H4 (cell line): ENCODE data around the gene FSTL5. TPM values are rescaled to one million over a fixed set of nuclear protein-coding genes. Genes with fewer than 3 reads are reported as not detected.
A peak's percentile ranks its signal among the peaks of the same experiment; 100 is the strongest.
"Not testable (repeated sequence)": the region's sequence is repeated elsewhere in the genome, so short reads cannot be mapped to it uniquely, and the experiment has no call there.

Experiments
- DNase-seq: peaks from one replicate; pipeline ENCODE4 v3.0.0-alpha.2; 2015; ENCODE audit warnings: low spot score
- total RNA-seq: library from RNA; depleted of rRNA; stranded (reverse); fragments of >200 nt; shearing (Covaris generic); gene quantifications from 2 replicates; pipeline ENCODE4 v1.2.3, GENCODE V29; 2014; rRNA removed

FSTL5 gene
- total RNA-seq = 0.12 and 0.14 TPM in 2 replicates

DNA sequence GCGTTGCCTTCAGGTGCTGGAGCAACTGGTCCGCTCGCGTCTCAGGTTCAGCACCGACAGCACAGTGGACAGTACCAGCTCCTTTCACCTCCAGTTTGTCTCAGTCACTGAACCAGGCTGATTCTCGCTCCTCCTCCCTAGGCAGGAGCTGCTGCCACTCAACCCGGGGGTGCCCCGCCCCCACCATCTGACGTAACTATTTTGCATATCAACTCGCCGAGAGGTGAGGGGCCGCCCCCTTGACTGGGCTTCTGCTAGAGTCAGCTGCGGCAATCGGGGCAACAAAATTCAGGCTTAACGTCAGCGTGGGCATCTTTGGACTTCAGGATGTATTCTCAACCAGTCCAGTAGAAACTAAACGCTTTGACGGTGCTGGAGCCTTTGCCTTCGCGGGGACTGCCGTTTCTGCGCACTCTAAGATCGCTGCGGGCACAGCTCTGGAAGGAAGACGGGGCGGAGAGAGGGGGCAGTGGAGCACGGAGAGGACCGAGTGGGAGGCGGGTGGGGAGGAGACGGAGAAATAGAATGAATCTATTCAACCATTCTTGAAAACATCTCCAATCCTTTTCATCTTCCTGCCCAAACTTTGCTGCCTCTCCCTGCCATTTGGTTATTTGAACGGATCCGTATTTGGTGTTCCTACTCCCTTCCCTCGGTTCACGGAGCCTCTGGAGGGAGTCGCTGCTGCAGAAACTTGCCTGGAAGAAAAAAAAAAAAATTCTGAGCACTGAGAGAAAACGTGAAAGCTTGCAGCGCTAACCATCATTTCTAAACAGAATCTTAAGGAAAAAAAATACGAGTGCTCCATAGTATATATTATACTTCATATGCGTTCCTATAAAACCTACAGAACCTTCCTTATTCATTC is at the start of gene FSTL5:
Gene FSTL5, minus strand, starts transcription at position 109 of the 868 bp plus-strand sequence. CDS start 52,604 bp downstream, outside the sequence.
- DNase-seq = peak; percentile 88

DNA sequence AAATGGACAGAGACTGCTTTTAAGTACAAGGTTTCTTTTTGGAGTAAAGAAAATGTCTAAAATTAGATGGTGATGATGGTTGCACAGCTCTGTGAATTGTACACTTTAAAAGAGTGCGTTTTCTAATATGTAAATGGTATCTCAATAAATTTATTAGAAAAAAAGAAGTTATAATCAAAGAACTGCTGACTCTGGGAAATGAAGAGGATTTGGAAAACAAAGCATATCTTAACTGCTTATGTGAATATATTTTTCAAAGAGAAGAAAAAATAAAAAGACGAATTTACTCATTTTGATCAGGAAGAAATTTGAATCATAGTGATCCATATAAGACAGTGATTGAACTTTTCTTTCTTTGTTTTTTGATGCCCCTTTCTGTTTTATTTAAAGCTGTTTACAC is 45.9 kb upstream of the FSTL5 start:
- no peak for DNase-seq

DNA sequence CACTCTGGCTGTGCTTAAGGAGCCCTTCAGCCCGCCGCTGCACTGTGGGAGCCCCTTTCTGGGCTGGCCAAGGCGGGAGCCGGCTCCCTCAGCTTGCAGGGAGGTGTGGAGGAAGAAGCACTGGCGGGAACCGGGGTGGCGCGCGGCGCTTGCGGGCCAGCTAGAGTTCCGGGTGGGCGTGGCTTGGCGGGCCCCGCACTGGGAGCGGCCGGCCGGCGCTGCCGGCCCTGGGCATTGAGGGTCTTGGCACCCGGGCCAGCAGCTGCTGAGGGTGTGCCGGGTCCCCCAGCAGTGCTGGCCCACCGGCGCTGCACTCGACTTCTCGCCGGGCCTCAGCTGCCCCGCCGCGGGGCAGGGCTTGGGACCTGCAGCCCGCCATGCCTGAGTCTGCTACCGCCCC is 39.7 kb upstream of the FSTL5 start:
- not testable (repeated sequence) for DNase-seq

DNA sequence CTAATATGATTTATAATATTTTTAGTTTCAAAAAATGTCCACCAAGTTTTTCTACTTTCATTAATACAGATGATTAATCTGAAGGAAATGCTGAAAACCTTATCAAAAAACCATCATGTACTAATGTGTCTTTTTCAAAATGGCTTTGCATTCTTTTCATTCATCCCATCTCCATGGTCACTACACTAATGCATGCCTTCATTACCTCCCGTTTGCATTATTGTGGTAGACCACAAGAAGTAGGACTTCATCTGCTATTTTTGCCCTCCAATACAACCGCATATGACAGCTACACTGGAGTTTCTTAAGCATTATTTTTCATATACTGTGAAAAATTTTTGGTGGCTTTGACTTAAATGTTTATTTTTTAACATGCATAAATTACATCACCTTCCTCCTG is 37.9 kb upstream of the FSTL5 start:
- DNase-seq = peak; percentile 58

DNA sequence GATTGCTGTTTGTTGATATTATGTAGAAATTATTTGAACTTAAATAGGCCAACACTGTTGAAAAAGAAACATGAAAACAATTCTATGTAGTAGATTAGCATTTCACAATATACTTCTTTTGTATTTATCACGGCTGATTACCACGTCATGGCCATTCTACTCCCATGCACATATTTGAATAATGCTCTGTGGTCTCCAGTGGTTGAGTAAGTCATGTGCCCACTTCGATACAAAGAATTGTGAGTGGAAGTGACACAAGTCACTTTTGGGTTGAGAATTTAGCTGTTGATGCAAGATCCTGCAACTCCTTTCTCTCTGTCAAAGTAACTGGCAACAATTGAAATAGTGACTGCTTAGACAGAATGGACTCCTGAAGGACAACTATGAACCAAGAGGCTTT is 6.7 kb upstream of the FSTL5 start:
- DNase-seq = no peak

DNA sequence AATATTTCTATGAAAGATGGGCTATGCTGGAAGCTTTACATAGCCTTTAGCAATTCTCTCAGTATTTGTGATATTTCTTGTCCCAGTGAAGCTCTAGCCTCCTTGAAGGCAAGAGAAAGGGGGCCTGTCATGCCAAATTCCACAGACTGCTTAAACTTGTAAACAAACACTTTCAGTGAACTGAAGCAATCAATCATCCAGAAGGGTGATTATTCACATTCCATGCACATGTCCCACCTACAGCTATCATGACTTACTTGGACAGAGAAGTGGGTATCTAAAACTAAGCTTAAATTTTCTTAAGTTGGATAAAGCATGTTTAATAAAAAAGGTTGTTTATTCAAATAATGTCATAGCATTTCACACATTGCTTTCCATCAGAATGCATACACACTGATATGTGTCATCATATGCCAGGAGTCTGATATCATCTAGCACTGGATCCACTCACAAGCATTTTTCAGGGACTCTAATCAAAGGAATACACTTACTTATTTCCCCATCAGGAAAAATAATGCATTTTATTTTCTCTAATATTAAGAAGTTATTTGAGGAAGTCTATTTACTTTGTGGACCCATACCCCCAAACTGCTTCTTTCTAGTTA is 1.2 kb upstream of the FSTL5 start:
- no peak for DNase-seq

DNA sequence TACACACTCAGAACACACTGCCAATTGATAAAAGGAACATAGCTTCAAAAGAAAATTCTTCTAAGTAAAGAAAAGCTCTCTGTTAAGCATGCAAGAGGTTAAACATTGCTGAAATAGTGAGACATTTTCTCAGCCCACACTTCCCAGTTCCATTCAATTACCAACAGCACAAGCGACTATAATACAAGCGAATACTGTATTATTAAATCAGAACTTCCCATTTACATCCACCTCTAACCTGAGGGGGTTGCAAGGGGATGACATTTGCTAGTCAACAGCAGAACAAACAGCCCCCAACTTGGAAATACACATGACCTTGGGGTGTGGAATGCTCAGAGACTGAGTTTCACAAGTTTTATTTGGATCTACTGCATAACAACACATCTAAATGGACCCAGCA is 1.1 kb downstream of the FSTL5 start:
- no peak for DNase-seq

DNA sequence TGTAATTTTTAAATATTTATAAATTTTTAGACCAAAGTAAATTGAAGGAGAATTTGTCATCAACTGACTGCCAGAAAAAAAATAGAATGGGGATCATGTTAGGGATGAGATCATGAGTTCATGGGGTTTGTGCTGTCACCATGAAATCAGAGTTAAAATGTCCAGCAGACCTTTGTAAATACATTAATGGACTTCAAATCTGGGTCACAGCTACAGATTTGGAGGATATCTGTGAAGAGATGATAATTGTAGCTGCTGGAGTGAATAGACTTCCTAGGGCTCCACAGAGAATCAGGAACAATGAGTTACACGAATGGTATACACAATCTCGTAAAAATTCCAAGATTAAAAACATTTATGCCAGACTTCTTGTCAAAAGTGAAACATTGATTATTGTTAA is 6.6 kb downstream of the FSTL5 start:
- no peak for DNase-seq

DNA sequence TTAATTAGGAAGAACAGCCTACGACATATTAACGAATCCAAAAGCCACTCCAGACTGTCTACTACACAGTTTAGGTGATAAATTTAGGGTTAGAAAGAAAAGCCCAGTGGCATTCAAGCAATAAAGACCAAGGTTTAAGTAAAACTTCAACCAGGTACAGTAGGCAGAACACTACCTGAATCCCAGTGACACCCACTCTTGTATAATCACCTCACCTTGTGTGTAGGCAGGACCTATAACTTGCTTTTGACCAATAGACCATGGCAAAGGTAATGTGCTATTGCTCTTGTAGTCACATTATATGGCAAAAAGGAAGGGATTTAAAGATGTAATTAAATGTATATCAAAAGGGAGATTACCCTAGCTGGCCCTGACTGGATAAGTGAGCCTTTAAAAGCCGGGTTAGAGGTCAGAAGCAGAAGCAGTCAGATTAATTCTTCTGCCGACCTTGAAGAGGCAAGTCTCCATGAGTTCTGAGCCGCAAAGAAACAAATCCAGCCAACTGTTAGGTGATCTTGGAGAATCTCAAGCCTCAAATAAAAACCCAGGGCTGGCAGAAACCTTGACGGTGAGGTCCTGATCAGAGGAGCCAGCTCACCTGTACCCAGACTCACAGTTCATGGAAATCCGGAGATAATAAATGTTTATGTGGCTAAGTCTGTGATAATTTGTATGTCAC is 8.8 kb downstream of the FSTL5 start:
- no peak for DNase-seq

DNA sequence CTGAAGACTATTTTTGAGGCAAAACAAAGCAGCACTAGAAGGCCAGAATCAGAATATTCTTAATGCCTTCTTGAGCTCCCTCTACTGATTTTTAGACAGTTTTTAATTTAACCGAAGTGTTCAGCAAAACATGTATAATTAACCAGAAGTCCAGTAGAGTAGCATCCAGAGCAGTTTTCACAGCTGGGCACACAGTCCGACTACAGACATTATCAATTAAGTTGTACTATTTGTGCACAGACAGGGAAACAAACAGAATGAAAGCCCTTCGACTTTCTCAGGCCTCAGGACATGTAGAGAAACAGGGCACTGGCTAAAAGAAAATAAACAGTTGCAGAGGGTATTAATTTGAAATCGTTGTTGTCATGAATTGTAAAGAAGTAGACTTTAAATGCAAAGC is 11.9 kb downstream of the FSTL5 start:
- DNase-seq = no peak

DNA sequence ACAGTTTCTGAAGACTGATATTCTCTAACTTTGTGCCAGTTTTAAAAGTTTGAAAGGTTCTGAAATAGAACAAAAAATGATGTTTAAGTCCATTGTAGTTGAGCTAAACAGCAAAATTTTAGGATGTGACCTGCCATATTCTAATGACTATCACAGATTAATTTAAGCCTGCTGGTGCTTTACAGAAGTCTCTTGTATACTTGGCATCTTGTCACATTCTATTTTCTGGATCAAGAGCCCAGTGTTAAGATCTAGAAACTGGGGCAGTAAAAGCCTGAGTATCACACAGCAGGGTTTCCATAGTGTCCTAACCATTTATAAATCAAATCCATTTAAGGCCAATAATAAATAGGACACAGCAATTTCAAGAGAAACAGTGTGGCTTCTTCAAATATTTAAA is 12.4 kb downstream of the FSTL5 start:
- no peak for DNase-seq

DNA sequence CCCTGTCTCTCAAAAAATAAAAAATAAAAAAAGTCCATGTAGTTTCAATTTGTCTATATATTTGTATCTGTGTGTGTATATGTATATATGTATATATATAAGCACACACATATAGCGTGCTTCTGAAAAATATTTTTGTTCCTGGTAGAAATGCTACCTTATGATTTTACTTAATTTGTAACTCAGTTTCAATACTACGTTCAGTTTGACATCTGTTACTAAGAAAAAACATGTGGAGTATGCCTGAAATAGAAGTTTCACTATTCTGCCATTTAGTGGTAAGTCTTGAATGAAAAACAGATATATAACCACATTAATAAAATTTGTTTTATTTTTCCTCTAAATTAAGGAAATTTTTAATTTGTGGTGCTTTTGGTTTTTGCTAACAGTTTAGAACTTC is 14.2 kb downstream of the FSTL5 start:
- DNase-seq = no peak

DNA sequence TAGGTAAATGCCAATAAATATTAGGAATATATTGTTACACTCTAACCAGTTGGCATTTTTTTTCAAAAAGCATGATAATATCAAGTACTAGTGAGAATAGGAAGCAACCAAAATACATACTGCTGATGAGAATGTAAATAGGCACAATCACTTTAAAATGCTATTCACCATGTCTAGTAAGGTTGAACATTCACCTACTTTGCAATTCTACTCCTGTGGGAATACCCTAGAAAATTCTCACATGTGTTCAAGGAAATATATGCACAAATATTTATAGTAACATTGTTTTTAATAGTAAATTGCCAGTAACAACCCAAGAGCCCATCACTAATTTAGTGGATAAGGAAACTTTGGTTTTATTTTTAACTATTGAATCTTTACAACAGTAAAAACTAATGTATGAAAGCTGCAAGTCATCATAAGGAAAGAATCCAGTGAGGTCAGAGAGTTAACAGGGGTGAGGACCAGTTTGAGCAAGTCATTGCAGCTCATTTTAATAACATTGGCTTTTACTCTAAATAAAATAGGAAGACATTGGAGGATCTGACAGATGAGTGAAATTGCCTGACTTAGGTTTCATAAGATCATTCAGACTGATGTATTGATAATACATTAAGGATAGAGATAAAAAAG is 23.6 kb downstream of the FSTL5 start:
- no peak for DNase-seq

DNA sequence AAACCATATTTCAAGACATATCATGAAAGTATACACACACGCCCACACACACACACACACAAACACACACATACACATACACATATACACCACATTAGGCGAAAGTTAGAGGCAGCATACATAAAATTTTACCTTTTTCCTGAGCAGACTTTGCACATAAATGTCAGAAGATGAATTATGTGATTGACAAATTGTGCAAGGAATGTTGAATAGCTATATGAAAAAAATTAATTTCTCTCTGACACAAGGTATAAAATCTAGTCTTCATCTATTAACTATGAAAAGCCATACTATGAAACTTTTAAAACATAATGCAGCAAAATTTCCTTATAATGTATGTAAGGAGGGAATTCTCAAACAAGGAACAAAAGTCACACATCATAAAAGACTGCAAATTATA is 24.4 kb downstream of the FSTL5 start:
- no peak for DNase-seq

DNA sequence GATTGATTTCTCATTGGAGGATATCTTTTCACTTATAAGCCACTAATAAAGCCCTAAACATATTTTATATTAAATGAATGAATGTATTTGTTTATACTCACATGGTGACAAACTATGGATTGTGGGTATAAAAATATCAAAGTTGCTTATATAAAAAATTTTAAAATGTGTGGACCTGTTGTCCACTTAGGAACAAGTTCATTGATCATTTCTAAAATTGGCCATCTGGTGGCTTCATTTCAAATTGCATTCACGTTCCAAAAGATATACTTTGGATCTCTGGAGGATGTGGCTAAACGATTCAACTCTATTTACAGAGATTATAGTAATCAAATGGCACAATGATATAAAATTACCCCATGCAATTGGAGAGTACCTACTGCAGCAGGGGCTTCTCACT is 32.5 kb downstream of the FSTL5 start:
- DNase-seq = no peak

DNA sequence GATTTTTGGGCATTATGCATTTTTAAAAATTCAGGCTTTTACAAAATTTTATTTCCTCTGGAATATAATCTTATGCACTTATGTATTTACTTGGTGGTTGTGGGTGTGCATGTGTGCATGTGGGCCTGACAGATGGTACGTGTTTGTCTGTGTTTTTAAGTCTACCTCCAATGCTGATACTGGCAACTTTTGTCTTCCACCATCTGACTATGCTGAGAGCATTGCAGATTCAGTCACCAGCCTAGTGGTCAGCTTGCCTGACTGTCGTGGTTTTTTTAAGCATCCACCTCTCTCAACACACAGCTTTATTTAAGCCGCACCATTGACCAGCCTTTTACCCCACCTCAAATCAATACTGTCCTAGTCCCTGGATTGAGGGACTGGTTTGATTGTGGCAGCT is 37.1 kb downstream of the FSTL5 start:
- no peak for DNase-seq

DNA sequence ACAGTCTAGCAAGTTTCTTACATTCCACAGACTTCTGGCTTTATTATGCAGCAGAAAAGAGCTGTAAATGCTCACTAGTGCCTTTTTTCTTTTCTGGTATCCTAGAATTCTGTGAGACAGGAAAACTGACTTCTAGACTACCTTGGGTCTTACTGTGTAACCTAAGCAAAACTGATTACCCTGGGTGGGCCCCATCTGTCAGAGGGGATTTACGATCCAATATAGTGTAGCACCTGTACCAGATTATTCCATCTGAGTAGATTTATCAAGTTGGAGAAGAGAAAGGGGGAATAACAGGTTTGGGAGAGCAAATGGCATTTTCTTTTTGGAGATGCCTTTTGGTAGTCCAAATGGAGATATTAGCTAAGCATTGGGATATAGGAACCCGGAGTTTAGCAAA is 46.7 kb downstream of the FSTL5 start:
- DNase-seq = no peak

DNA sequence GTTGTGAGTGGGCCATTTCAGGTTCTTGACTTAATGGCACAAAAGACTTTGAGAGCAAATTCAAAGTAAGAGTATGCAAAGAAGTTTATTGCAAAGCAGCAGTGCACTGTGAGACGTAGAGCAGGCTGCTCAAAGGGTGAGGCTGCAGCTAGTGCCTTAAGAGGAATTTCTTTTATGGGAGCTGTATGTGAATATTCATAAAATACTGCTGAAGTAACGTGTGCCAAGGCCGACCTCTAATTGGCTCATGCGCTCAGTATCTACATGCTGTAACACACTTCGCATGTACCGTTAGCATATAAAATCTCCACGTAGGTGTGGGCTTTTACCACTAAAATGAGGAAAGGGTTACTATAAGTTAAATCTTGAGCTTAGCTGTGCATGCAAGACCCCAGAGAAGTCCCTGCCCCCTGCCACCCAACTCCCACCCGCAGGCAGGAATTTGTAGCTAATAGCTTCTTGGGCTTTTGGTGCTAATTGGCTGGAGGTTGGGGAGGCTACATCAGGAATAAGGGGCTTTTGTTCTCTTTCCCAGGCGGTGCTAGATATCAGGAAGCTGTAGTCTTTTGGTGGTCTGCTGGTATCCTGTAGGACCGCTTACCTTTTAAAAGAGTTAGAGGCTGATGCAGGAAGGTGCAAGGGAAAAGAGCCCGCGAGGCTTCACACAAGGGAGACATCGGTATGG is 47.6 kb downstream of the FSTL5 start:
- no peak for DNase-seq

DNA sequence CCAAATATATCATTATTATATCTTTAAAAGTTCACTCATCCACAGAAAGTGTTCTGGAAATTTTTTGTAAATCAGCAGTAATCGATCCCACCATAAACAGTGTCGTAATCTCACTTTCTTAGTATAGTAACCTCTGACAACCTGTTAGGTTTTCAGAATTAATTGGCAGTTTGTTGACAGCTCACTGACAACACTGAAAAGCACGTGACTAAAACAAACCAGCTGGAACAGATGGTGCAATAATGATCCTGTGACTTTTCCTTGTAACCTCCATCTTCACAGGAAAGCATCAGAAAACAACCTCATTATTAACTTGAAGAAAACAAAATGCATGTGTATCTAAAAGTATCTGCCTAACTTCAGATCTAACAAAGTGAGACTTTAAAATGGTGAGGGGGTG is 48.5 kb downstream of the FSTL5 start:
- DNase-seq = no peak

DNA sequence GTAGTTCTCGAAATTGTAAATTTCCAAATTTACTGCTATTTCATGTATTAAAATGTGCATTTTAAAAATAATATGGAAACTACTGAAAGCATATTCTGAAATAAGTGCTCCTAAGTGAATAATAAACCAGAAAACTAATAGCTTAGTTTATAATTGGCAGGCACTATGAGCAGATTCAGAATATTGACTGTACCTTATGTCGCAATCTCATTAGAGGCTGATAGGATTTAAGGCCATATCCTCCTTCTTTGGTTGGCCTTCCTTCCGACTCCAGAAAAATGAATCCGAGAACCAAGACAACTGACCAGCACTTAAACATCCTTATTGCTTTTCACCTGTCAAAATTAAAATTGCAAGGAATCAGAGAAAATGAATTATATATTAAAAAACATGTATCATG is 52.7 kb downstream of the FSTL5 start:
- DNase-seq = no peak

DNA sequence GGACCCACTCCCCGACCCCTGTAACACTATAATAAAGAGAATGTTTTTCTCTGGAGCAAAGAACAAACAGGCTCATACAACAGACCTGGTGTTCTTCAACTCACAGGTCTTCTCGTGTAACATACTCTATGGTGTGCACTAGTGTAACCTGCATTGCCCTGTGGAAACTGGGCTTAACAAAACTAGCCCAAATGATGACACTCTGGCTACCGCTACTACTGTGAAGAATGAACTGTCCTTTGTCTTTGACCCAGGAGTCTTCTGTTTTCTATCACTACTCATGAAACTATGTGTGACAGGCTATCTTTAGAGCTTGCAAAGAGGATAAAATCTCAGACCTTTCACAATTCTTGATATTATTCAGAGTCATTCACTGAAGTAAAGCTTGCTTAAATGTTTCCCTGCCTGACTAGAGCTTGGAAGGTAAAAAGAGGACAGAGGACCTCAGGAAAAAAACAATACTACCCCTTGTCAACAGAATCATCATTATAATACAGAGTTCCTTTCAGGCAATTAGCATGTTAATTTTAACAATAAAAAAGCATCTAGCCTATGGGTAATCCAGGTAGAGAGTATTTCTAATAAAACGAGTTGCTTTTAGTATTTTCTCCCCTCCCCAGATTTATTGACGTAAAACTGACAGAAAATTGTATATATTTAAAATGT is 59.2 kb downstream of the FSTL5 start:
- DNase-seq = no peak
